ENCODE measurements around the gene P2RY11.

GRCh38 chr19:10115392-10116084 lies 4.0 kb downstream of the P2RY11 start:
- TF ChIP-seq CTCF (conservative IDR thresholded peaks at IDR 0.05) = no peak
- TF ChIP-seq EZH2 (IDR thresholded peaks at IDR 0.05; ENCODE audit: low read depth) = no peak

Data from PC-9 (cell line).